ENCODE results near the gene HOTAIR.

HOTAIR gene

GRCh38 chr12:53974084-53975063 lies at the start of gene HOTAIR:
Gene HOTAIR, minus strand, starts transcription at chr12:53974954.
- TF ChIP-seq CTCF (IDR thresholded peaks at IDR 0.05; ENCODE audit: low read depth, low read length) = no peak

GRCh38 chr12:54024127-54024526 lies 49.4 kb upstream of the HOTAIR start:
- peak; percentile 58 for DNase-seq
- Histone ChIP-seq H3K27me3 (ENCODE audit: insufficient read depth, low read depth, severe bottlenecking) (no peaks in the 10 kb centered on the region), H3K27ac (peak overlapping the region; percentile 97), H3K36me3 (no peaks in the 10 kb centered on the region; the same call in 1 of the 2 replicates), H3K9me3 (ENCODE audit: severe bottlenecking) (no peaks in the 10 kb centered on the region), H3K4me3 (ENCODE audit: low read depth, low read length) (peak overlapping the region; percentile 33)
- no peak for TF ChIP-seq CTCF (IDR thresholded peaks at IDR 0.05; ENCODE audit: low read depth, low read length)

More at GRCh38 chr12:53974084-53975063, at the start of gene HOTAIR:
- Histone ChIP-seq H3K27ac (peak within 1 kb of the TSS; percentile 66), H3K27me3 (ENCODE audit: insufficient read depth, low read depth, severe bottlenecking) (no peaks in the 10 kb centered on the region), H3K4me3 (ENCODE audit: low read depth, low read length) (peak within 1 kb of the TSS; percentile 51), H3K36me3 (no peaks in the 10 kb centered on the region), H3K9me3 (ENCODE audit: severe bottlenecking) (peaks cover 4% of the 10 kb centered on the region)
- DNase-seq = peak; percentile 50

GRCh38 chr12:54022960-54023884 lies 48.5 kb upstream of the HOTAIR start:
- Histone ChIP-seq H3K4me3 (ENCODE audit: low read depth, low read length) (peak overlapping the region; percentile 33), H3K27me3 (ENCODE audit: insufficient read depth, low read depth, severe bottlenecking) (no peaks in the 10 kb centered on the region), H3K9me3 (ENCODE audit: severe bottlenecking) (no peaks in the 10 kb centered on the region), H3K27ac (peak overlapping the region; percentile 97), H3K36me3 (no peaks in the 10 kb centered on the region; the same call in 1 of the 2 replicates)
- DNase-seq = no peak
- no peak for TF ChIP-seq CTCF (IDR thresholded peaks at IDR 0.05; ENCODE audit: low read depth, low read length)

DNA sequence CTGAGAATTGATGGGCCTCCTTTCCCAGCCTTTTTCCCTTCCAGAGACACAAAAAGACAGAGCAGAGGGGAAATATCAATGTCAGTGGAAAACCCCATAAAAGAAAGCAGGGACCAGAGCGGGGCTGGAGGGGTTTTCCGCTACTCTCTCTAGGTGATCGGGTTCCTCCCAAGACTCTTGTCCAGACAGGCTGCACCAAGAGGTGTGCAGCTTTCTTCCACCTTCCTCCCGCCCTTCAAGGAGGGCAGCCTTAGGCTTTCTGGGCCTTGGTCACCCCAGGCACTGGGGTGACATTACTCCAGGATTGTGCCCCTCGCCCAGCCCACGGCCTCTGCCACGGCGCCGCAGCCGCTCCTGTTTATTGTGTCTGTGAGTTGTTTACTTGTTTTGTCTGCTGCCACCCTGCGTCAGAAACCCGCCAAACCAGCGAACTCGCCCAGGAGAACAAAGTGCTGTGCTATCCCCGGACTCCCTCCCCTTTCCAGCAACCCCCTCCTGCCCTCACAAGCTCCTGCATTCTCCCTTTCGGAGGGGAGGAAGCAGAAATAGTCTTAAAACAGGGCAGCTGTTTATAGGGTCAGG lies 46.8 kb upstream of the HOTAIR start:
- Histone ChIP-seq H3K27me3 (ENCODE audit: insufficient read depth, low read depth, severe bottlenecking) (no peaks in the 10 kb centered on the region), H3K27ac (peak overlapping the region; percentile 97), H3K36me3 (no peaks in the 10 kb centered on the region; the same call in 1 of the 2 replicates), H3K9me3 (ENCODE audit: severe bottlenecking) (no peaks in the 10 kb centered on the region), H3K4me3 (ENCODE audit: low read depth, low read length) (peak overlapping the region; percentile 73)
- peak; percentile 76 for DNase-seq
- 0 out of 2 replicates have a peak, but pooled peaks have one; percentile 39 for TF ChIP-seq CTCF (IDR thresholded peaks at IDR 0.05; ENCODE audit: low read depth, low read length)
